HCT116 (cell line): Measurements from ENCODE around the gene PSME2. TPM values are rescaled to one million over a fixed set of nuclear protein-coding genes. Genes with fewer than 3 reads are reported as not detected.

Experiments used
- ATAC-seq: fragments of 200-7000 bp; cut with Tn5 transposase; 2 replicates; pipeline ENCODE4 v1.9.1; 2020; ENCODE audit warnings: mild to moderate bottlenecking, moderate library complexity
- BruUV-seq: library from RNA; stranded (reverse); fragments of 400-500 nt; replicated peaks from 2 replicates; lab custom pipeline; 2021; lab: Mats Ljungman, UMichigan
- CTCF ChIA-PET: fragments of 300-600 bp; sonication (Branson Sonifier 250); formaldehyde crosslinking; loops from one replicate; lab custom pipeline; 2021; ENCODE audit warnings: antibody characterized with exemption; lab: Charles Lee
- POLR2A ChIA-PET: fragments of 300-600, 350-600 bp; sonication (Branson Sonifier 250); formaldehyde crosslinking; loops from one replicate; lab custom pipeline; 2021; ENCODE audit warnings: antibody characterized with exemption; lab: Charles Lee
- RAD21 ChIA-PET, 2 experiments: fragments of 300-600 bp; sonication (Branson Sonifier 250); formaldehyde crosslinking; loops; one replicate each; lab custom pipeline; 2023; ENCODE audit warnings: low total read pairs in 2 of 2; ENCODE audit not compliant: uncharacterized antibody in 2 of 2, unreplicated experiment in 2 of 2, low non-redundant PET in 1 of 2; lab: Charles Lee
- DNase-seq: peaks from one replicate; pipeline ENCODE4 v3.0.0-alpha.2; 2010; ENCODE audit warnings: low read depth, low spot score
- H2AFZ ChIP-seq: fragments of 200-600 bp; shearing (Covaris generic), sonication (generic); 2 replicates; pipeline ENCODE4 v1.6.1; 2017; ENCODE audit warnings: low read depth, mixed run types, mixed read lengths, antibody characterized with exemption, low read length; ENCODE audit not compliant: poor library complexity, severe bottlenecking
- H3K27ac ChIP-seq: 2 replicates; pipeline ENCODE4 v1.5.1; 2012; ENCODE audit warnings: low read depth, low read length
- H3K27me3 ChIP-seq: fragments of 200-600 bp; sonication (generic); 2 replicates; pipeline ENCODE4 v1.6.1; 2016; ENCODE audit warnings: mixed run types, low read length, mixed read lengths; ENCODE audit not compliant: insufficient read depth
- H3K36me3 ChIP-seq, 2 experiments: fragments of 200-500 bp in 1 of 2; fragments of 200-600 bp in 1 of 2; sonication (Bioruptor generic) in 1 of 2; sonication (generic) in 1 of 2; 2 replicates each; pipeline versions ENCODE4 v1.5.1 to v1.6.1; 2014 to 2016; ENCODE audit warnings: low read length in 2 of 2, inconsistent platforms in 1 of 2, mixed read lengths in 1 of 2, mixed run types in 1 of 2; ENCODE audit not compliant: insufficient read depth in 2 of 2, control insufficient read depth in 1 of 2
- H3K4me1 ChIP-seq, 2 experiments: fragments of 200-600 bp in 1 of 2; sonication (generic) in 1 of 2; 2 replicates each; pipeline versions ENCODE4 v1.5.1 to v1.6.1; 2012 to 2017; ENCODE audit warnings: low read length in 2 of 2, inconsistent platforms in 1 of 2, mild to moderate bottlenecking in 1 of 2, mixed read lengths in 1 of 2, mixed run types in 1 of 2, moderate library complexity in 1 of 2; ENCODE audit not compliant: insufficient read depth in 2 of 2, control insufficient read depth in 1 of 2
- H3K4me2 ChIP-seq: fragments of 200-600 bp; sonication (generic); 2 replicates; pipeline ENCODE4 v1.6.1; 2017; ENCODE audit warnings: mixed run types, low read length, mixed read lengths
- H3K4me3 ChIP-seq, 2 experiments: fragments of 200-600 bp in 1 of 2; sonication (generic) in 1 of 2; replicated peaks in 1 of 2; 2 replicates each; pipeline ENCODE4 v1.5.1; 2011 to 2016; ENCODE audit warnings: low read length in 2 of 2, control low read depth in 1 of 2, low read depth in 1 of 2, mild to moderate bottlenecking in 1 of 2, mixed read lengths in 1 of 2, mixed run types in 1 of 2
- H3K79me2 ChIP-seq: fragments of 200-600 bp; sonication (generic); 2 replicates; pipeline ENCODE4 v1.6.1; 2017; ENCODE audit warnings: mild to moderate bottlenecking, mixed run types, low read length, moderate library complexity, mixed read lengths; ENCODE audit not compliant: insufficient read depth
- H3K9ac ChIP-seq: fragments of 200-600 bp; sonication (generic); 2 replicates; pipeline ENCODE4 v1.6.1; 2016; ENCODE audit warnings: low read length, mixed read lengths
- H3K9me2 ChIP-seq: fragments of 200-600 bp; sonication (generic), shearing (Covaris generic); 2 replicates; pipeline ENCODE4 v1.6.1; 2017; ENCODE audit warnings: mixed run types, mild to moderate bottlenecking, moderate library complexity; ENCODE audit not compliant: insufficient read depth
- H3K9me3 ChIP-seq, 2 experiments: fragments of 200-500 bp in 1 of 2; fragments of 200-600 bp in 1 of 2; sonication (Bioruptor generic) in 1 of 2; sonication (generic) in 1 of 2; 2 replicates each; pipeline ENCODE4 v1.6.1; 2014 to 2017; ENCODE audit warnings: low read length in 2 of 2, mixed read lengths in 2 of 2, inconsistent platforms in 1 of 2, low read depth in 1 of 2, mild to moderate bottlenecking in 1 of 2, mixed run types in 1 of 2, moderate library complexity in 1 of 2; ENCODE audit not compliant: control insufficient read depth in 1 of 2, insufficient read depth in 1 of 2
- H4K20me1 ChIP-seq: fragments of 200-600 bp; sonication (generic), shearing (Covaris generic); 2 replicates; pipeline ENCODE4 v1.6.1; 2017; ENCODE audit warnings: mixed run types, mild to moderate bottlenecking, moderate library complexity; ENCODE audit not compliant: insufficient read depth
- ATF3 ChIP-seq: IDR thresholded peaks from 2 replicates; pipeline ENCODE4 v1.6.1; 2012
- CBX3 ChIP-seq: IDR thresholded peaks from 2 replicates; pipeline ENCODE4 v1.6.1; 2012; ENCODE audit warnings: low read depth
- ELF1 ChIP-seq: IDR thresholded peaks from 2 replicates; pipeline ENCODE4 v1.6.1; 2012; ENCODE audit warnings: low read depth, borderline replicate concordance
- EZH2 ChIP-seq: fragments of 200-600 bp; sonication (generic); IDR thresholded peaks from 2 replicates; pipeline ENCODE4 v1.6.1; 2017; ENCODE audit warnings: antibody characterized with exemption, mixed run types
- EZH2phosphoT487 ChIP-seq: fragments of 200-600 bp; IDR thresholded peaks from 2 replicates; pipeline ENCODE4 v1.6.1; 2018; ENCODE audit warnings: antibody characterized with exemption, borderline replicate concordance
- FOSL1 ChIP-seq: IDR thresholded peaks from 2 replicates; pipeline ENCODE4 v1.6.1; 2012; ENCODE audit warnings: low read depth
- JUND ChIP-seq: IDR thresholded peaks from 2 replicates; pipeline ENCODE4 v1.6.1; 2012
- POLR2A ChIP-seq: IDR thresholded peaks from 2 replicates; pipeline ENCODE4 v1.7.0; 2011; ENCODE audit warnings: borderline replicate concordance; ENCODE audit not compliant: insufficient read depth, insufficient read length; ENCODE audit errors: extremely low read depth
- intact Hi-C: fragments of 100-400 bp; cut with micrococcal nuclease; formaldehyde crosslinking; loops from 2 replicates; pipeline ENCODE4 v1.10.0; 2022
- total RNA-seq: library from RNA; stranded (reverse); gene quantifications from one replicate; pipeline ENCODE4 v1.2.1, GENCODE V29; 2021; ENCODE audit not compliant: unreplicated experiment
- TF ChIP-seq, protein P1 (sequence below), 3 experiments: fragments of 200-600 bp in 1 of 3; sonication (generic) in 1 of 3; IDR thresholded peaks in 2 of 3; conservative IDR thresholded peaks in 1 of 3; 2 replicates each; pipeline ENCODE4 v1.5.1; 2012 to 2017; ENCODE audit warnings: low read depth in 2 of 3, low read length in 2 of 3, antibody characterized with exemption in 1 of 3, borderline replicate concordance in 1 of 3, control low read depth in 1 of 3, mild to moderate bottlenecking in 1 of 3, mixed read lengths in 1 of 3, mixed run types in 1 of 3, moderate library complexity in 1 of 3; ENCODE audit not compliant: insufficient read depth in 1 of 3
- TF ChIP-seq, protein P2 (sequence below): IDR thresholded peaks from 2 replicates; pipeline ENCODE4 v1.6.1; 2011; ENCODE audit warnings: mild to moderate bottlenecking, low read length, moderate library complexity; ENCODE audit not compliant: insufficient replicate concordance; ENCODE audit errors: extremely low read depth

PSME2 gene
- total RNA-seq, 1 experiment from 2014 or later: 160 TPM

DNA sequence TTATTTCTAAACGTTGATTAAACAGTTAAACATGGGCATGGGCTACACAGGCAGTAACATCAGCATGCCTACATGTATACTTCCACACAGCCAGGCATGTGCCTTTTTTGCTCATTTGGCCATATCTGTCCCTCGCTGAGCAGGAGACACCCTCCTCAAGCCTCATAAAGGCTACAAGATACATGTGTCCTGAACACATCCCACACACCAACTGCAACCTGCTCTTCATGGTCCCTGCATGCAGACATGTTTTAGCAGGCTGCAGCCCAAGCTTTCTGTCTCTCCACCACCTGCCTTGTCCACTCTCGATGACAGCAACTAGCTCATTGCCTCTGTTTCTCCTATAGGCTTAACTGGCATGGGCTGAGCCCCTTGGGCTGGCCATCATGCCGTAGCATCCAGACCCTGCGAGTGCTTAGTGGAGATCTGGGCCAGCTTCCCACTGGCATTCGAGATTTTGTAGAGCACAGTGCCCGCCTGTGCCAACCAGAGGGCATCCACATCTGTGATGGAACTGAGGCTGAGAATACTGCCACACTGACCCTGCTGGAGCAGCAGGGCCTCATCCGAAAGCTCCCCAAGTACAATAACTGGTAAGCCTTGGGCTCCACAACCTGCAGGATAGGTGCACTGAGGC is 49.7 kb downstream of the PSME2 start:
- no peaks in the 10 kb centered on the region for H3K9me3 ChIP-seq
- DNase-seq (no peak), ATAC-seq (no peak)
- no TSS peak for BruUV-seq
- intact Hi-C loops: loop anchor here (10.0 kb wide), 1 partner anchor 112 kb away; the partner anchor contains the start of gene DHRS4L2
- H4K20me1 ChIP-seq: no peaks in the 10 kb centered on the region
- no peak overlapping the region for H3K4me3 ChIP-seq
- RAD21 ChIA-PET: interaction anchor here in 1 of 2 experiments (1.3 kb wide), 1 partner anchor 10 kb away, joined by 3 read pairs; no protein-coding TSS in a partner anchor
- no peak overlapping the region for H3K9ac ChIP-seq
- TF ChIP-seq EZH2: no peak
- no peak for TF ChIP-seq ATF3
- TF ChIP-seq JUND: no peak
- no peak for TF ChIP-seq ELF1
- no peak for TF ChIP-seq CBX3
- no peak for TF ChIP-seq FOSL1
- no peak for TF ChIP-seq EZH2phosphoT487
- TF ChIP-seq, protein P1, sequence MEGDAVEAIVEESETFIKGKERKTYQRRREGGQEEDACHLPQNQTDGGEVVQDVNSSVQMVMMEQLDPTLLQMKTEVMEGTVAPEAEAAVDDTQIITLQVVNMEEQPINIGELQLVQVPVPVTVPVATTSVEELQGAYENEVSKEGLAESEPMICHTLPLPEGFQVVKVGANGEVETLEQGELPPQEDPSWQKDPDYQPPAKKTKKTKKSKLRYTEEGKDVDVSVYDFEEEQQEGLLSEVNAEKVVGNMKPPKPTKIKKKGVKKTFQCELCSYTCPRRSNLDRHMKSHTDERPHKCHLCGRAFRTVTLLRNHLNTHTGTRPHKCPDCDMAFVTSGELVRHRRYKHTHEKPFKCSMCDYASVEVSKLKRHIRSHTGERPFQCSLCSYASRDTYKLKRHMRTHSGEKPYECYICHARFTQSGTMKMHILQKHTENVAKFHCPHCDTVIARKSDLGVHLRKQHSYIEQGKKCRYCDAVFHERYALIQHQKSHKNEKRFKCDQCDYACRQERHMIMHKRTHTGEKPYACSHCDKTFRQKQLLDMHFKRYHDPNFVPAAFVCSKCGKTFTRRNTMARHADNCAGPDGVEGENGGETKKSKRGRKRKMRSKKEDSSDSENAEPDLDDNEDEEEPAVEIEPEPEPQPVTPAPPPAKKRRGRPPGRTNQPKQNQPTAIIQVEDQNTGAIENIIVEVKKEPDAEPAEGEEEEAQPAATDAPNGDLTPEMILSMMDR (IDR thresholded peaks at IDR 0.05 in 2 of 3, conservative IDR thresholded peaks at IDR 0.05 in 1 of 3; ENCODE audit: borderline replicate concordance in 1 of 3, insufficient read depth in 1 of 3, low read depth in 2 of 3, low read length in 2 of 3): no peak
- TF ChIP-seq, protein P2, sequence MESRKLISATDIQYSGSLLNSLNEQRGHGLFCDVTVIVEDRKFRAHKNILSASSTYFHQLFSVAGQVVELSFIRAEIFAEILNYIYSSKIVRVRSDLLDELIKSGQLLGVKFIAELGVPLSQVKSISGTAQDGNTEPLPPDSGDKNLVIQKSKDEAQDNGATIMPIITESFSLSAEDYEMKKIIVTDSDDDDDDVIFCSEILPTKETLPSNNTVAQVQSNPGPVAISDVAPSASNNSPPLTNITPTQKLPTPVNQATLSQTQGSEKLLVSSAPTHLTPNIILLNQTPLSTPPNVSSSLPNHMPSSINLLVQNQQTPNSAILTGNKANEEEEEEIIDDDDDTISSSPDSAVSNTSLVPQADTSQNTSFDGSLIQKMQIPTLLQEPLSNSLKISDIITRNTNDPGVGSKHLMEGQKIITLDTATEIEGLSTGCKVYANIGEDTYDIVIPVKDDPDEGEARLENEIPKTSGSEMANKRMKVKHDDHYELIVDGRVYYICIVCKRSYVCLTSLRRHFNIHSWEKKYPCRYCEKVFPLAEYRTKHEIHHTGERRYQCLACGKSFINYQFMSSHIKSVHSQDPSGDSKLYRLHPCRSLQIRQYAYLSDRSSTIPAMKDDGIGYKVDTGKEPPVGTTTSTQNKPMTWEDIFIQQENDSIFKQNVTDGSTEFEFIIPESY: no peak
- TF ChIP-seq POLR2A: no peak
- H3K9me2 ChIP-seq: no peaks in the 10 kb centered on the region
- no peak overlapping the region for H2AFZ ChIP-seq
- H3K79me2 ChIP-seq: peaks cover 7% of the 10 kb centered on the region; the same call in 1 of the 2 replicates
- peaks cover 15 to 22% of the 10 kb centered on the region in 2 experiments for H3K4me1 ChIP-seq
- H3K27me3 ChIP-seq: no peaks in the 10 kb centered on the region
- no peak overlapping the region for H3K4me2 ChIP-seq
- CTCF ChIA-PET: interaction anchor here (1.4 kb wide), 1 partner anchor 12 kb away, joined by 4 read pairs; no protein-coding TSS in a partner anchor
- H3K36me3 ChIP-seq: no peaks in the 10 kb centered on the region
- H3K27ac ChIP-seq: no peak overlapping the region
- POLR2A ChIA-PET: interaction anchor here (1.1 to 1.2 kb wide), 2 partner anchors 9 to 10 kb away, joined by 3 read pairs; no protein-coding TSS in a partner anchor
